GM12878 (cell line): ENCODE results near the gene ZFR.

ENCODE experiments used
- BCL11A ChIP-seq: IDR thresholded peaks from 2 replicates; pipeline ENCODE4 v1.6.1; 2011; ENCODE audit warnings: low read depth, low read length
- EP300 ChIP-seq, 2 experiments: fragments of 150-350 bp in 1 of 2; IDR thresholded peaks; 2 replicates each; pipeline ENCODE4 v1.6.1; 2011 to 2012; ENCODE audit warnings: low read depth in 2 of 2, low read length in 2 of 2, borderline replicate concordance in 1 of 2, improper control_type of control experiment in 1 of 2, inconsistent platforms in 1 of 2; ENCODE audit not compliant: control insufficient read depth in 1 of 2
- JUNB ChIP-seq: IDR thresholded peaks from 2 replicates; pipeline ENCODE4 v1.6.1; 2016; ENCODE audit warnings: antibody characterized with exemption, mild to moderate bottlenecking
- POLR2A ChIP-seq: IDR thresholded peaks from 2 replicates; pipeline ENCODE4 v1.6.1; 2011; ENCODE audit warnings: low read depth, mild to moderate bottlenecking, low read length
- POLR2AphosphoS5 ChIP-seq: IDR thresholded peaks from 2 replicates; pipeline ENCODE4 v1.6.1; 2011; ENCODE audit warnings: mild to moderate bottlenecking, low read length, inconsistent platforms
- RAD21 ChIP-seq: IDR thresholded peaks from 2 replicates; pipeline ENCODE4 v1.6.1; 2011; ENCODE audit warnings: mild to moderate bottlenecking, low read depth, low read length, moderate library complexity; ENCODE audit not compliant: insufficient read depth
- TARDBP ChIP-seq: IDR thresholded peaks from 2 replicates; pipeline ENCODE4 v1.6.1; 2016; ENCODE audit warnings: borderline replicate concordance
- TF ChIP-seq, protein P1 (sequence below): IDR thresholded peaks from 2 replicates; pipeline ENCODE4 v1.6.1; 2012; ENCODE audit warnings: low read depth, low read length, improper control_type of control experiment
- TF ChIP-seq, protein P2 (sequence below), 3 experiments: IDR thresholded peaks in 2 of 3; conservative IDR thresholded peaks in 1 of 3; 2 replicates each; pipeline ENCODE4 v1.5.1; 2011; ENCODE audit warnings: low read depth in 3 of 3, low read length in 3 of 3, mild to moderate bottlenecking in 3 of 3, control low read depth in 2 of 3, moderate library complexity in 2 of 3, inconsistent platforms in 1 of 3, mixed read lengths in 1 of 3; ENCODE audit not compliant: control insufficient read depth in 2 of 3, insufficient read depth in 1 of 3; ENCODE audit errors: extremely low read depth in 1 of 3
- TF ChIP-seq, protein P3 (sequence below): fragments of 450-650 bp; IDR thresholded peaks from 2 replicates; pipeline ENCODE4 v1.6.1; 2018; ENCODE audit warnings: borderline replicate concordance, mild to moderate bottlenecking; ENCODE audit not compliant: partially characterized antibody

DNA sequence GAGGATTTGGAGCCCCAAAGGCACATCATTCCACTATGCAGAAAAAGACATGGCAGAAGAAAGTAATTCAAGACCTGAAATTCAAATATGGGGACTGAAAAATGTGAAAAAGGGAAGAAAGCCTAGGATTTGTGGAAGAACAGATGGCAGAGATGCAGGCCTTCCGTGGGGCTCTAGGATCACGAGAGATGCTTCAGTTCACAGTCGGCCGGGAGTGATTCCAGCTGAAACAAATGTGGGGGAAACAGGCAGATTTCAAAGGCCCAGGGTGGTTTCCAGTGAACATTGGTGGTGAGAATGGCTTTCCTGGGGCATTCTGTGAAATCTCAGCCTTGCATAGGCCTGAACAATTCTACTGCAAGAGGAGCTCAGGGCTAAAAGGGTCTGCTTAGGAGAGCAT, 34.6 kb upstream of the ZFR start:
- TF ChIP-seq, protein P1, sequence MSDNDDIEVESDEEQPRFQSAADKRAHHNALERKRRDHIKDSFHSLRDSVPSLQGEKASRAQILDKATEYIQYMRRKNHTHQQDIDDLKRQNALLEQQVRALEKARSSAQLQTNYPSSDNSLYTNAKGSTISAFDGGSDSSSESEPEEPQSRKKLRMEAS, result no peak
- TF ChIP-seq POLR2A, result no peak
- TF ChIP-seq, protein P2, sequence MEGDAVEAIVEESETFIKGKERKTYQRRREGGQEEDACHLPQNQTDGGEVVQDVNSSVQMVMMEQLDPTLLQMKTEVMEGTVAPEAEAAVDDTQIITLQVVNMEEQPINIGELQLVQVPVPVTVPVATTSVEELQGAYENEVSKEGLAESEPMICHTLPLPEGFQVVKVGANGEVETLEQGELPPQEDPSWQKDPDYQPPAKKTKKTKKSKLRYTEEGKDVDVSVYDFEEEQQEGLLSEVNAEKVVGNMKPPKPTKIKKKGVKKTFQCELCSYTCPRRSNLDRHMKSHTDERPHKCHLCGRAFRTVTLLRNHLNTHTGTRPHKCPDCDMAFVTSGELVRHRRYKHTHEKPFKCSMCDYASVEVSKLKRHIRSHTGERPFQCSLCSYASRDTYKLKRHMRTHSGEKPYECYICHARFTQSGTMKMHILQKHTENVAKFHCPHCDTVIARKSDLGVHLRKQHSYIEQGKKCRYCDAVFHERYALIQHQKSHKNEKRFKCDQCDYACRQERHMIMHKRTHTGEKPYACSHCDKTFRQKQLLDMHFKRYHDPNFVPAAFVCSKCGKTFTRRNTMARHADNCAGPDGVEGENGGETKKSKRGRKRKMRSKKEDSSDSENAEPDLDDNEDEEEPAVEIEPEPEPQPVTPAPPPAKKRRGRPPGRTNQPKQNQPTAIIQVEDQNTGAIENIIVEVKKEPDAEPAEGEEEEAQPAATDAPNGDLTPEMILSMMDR (IDR thresholded peaks at IDR 0.05 in 2 of 3, conservative IDR thresholded peaks at IDR 0.05 in 1 of 3; ENCODE audit: control insufficient read depth in 2 of 3, extremely low read depth in 1 of 3, insufficient read depth in 1 of 3, low read depth in 3 of 3, low read length in 3 of 3), result no peak
- TF ChIP-seq JUNB, result no peak
- no peak for TF ChIP-seq RAD21
- no peak for TF ChIP-seq TARDBP
- TF ChIP-seq, protein P3, sequence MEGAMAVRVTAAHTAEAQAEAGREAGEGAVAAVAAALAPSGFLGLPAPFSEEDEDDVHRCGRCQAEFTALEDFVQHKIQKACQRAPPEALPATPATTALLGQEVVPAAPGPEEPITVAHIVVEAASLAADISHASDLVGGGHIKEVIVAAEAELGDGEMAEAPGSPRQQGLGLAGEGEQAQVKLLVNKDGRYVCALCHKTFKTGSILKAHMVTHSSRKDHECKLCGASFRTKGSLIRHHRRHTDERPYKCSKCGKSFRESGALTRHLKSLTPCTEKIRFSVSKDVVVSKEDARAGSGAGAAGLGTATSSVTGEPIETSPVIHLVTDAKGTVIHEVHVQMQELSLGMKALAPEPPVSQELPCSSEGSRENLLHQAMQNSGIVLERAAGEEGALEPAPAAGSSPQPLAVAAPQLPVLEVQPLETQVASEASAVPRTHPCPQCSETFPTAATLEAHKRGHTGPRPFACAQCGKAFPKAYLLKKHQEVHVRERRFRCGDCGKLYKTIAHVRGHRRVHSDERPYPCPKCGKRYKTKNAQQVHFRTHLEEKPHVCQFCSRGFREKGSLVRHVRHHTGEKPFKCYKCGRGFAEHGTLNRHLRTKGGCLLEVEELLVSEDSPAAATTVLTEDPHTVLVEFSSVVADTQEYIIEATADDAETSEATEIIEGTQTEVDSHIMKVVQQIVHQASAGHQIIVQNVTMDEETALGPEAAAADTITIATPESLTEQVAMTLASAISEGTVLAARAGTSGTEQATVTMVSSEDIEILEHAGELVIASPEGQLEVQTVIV, result no peak
- TF ChIP-seq BCL11A, result no peak
- no peak for TF ChIP-seq POLR2AphosphoS5
- no peak for TF ChIP-seq EP300 (IDR thresholded peaks at IDR 0.05; ENCODE audit: borderline replicate concordance in 1 of 2, control insufficient read depth in 1 of 2, low read depth in 2 of 2, low read length in 2 of 2)
